Measurements from ENCODE around the gene LY86. TPM values are rescaled to one million over a fixed set of nuclear protein-coding genes. Genes with fewer than 3 reads are reported as not detected.

The LY86 gene
- polyA plus RNA-seq, 4 donors = 2.8 to 3.4 (median 3.0) TPM; not detected in 1

- FAIRE-seq (no peak), DNase-seq (no peak)
- H3K27me3 ChIP-seq (ENCODE audit: control insufficient read depth in 3 of 3, insufficient read depth in 3 of 3, low read length in 3 of 3) = peaks cover 0 to 2% (median 0%) of the 10 kb centered on the region in 3 donors
- H3K36me3 ChIP-seq (ENCODE audit: control insufficient read depth in 3 of 3, insufficient read depth in 2 of 3, low read depth in 1 of 3, low read length in 3 of 3) = no peaks in the 10 kb centered on the region
- no peak overlapping the region for H3K27ac ChIP-seq (ENCODE audit: low read depth in 1 of 3, low read length in 2 of 3)
- H3K4me3 ChIP-seq (ENCODE audit: low read depth in 1 of 3, low read length in 3 of 3) = no peak overlapping the region
- H3K4me1 ChIP-seq (ENCODE audit: control insufficient read depth in 3 of 3, insufficient read depth in 2 of 3, low read depth in 1 of 3, low read length in 2 of 3) = no peaks in the 10 kb centered on the region
- peaks cover 0 to 3% of the 10 kb centered on the region in 2 donors for H3K9me3 ChIP-seq (ENCODE audit: control insufficient read depth in 2 of 2, insufficient read depth in 1 of 2, low read depth in 1 of 2, low read length in 1 of 2)
These were observed 62.3 kb downstream of the LY86 start for GRCh38 chr6:6650839-6651238.

- FAIRE-seq (no peak), DNase-seq (no peak)
- H3K27ac ChIP-seq (ENCODE audit: low read depth in 1 of 3, low read length in 2 of 3) = no peak overlapping the region
These were observed 62.8 kb downstream of the LY86 start for GRCh38 chr6:6651335-6651734.

GRCh38 chr6:6652932-6653331 lies 64.4 kb downstream of the LY86 start:
- FAIRE-seq (no peak), DNase-seq (no peak)

More at GRCh38 chr6:6651335-6651734, 62.8 kb downstream of the LY86 start:
- H3K36me3 ChIP-seq (ENCODE audit: control insufficient read depth in 3 of 3, insufficient read depth in 2 of 3, low read depth in 1 of 3, low read length in 3 of 3) = no peaks in the 10 kb centered on the region
- H3K4me1 ChIP-seq (ENCODE audit: control insufficient read depth in 3 of 3, insufficient read depth in 2 of 3, low read depth in 1 of 3, low read length in 2 of 3) = peaks cover 0 to under 1% (median 0%) of the 10 kb centered on the region in 3 donors
- no peak overlapping the region for H3K4me3 ChIP-seq (ENCODE audit: low read depth in 1 of 3, low read length in 3 of 3)
- peaks cover 0 to 2% (median 0%) of the 10 kb centered on the region in 3 donors for H3K27me3 ChIP-seq (ENCODE audit: control insufficient read depth in 3 of 3, insufficient read depth in 3 of 3, low read length in 3 of 3)
- H3K9me3 ChIP-seq (ENCODE audit: control insufficient read depth in 2 of 2, insufficient read depth in 1 of 2, low read depth in 1 of 2, low read length in 1 of 2) = peaks cover 0 to 3% of the 10 kb centered on the region in 2 donors

GRCh38 chr6:6654599-6655575 lies 66.4 kb downstream of the LY86 start:
- no peak overlapping the region for H3K4me3 ChIP-seq (ENCODE audit: low read depth in 1 of 3, low read length in 3 of 3)
- peak overlapping the region in 1 of 3 donors; percentile 83 for H3K27ac ChIP-seq (ENCODE audit: low read depth in 1 of 3, low read length in 2 of 3)
- H3K36me3 ChIP-seq (ENCODE audit: control insufficient read depth in 3 of 3, insufficient read depth in 2 of 3, low read depth in 1 of 3, low read length in 3 of 3) = no peaks in the 10 kb centered on the region
- FAIRE-seq (no peak), DNase-seq (no peak)
- no peaks in the 10 kb centered on the region for H3K9me3 ChIP-seq (ENCODE audit: control insufficient read depth in 2 of 2, insufficient read depth in 1 of 2, low read depth in 1 of 2, low read length in 1 of 2)
- 75 to 81% (median 78%) methylated on average over 16 of the region's 16 CpGs for WGBS, 3 donors
- H3K4me1 ChIP-seq (ENCODE audit: control insufficient read depth in 3 of 3, insufficient read depth in 2 of 3, low read depth in 1 of 3, low read length in 2 of 3) = peaks cover 0 to 5% (median 4%) of the 10 kb centered on the region in 3 donors
- peaks cover 0 to 2% (median 0%) of the 10 kb centered on the region in 3 donors for H3K27me3 ChIP-seq (ENCODE audit: control insufficient read depth in 3 of 3, insufficient read depth in 3 of 3, low read length in 3 of 3)

More at GRCh38 chr6:6652932-6653331, 64.4 kb downstream of the LY86 start:
- H3K27me3 ChIP-seq (ENCODE audit: control insufficient read depth in 3 of 3, insufficient read depth in 3 of 3, low read length in 3 of 3) = peaks cover 0 to 2% (median 0%) of the 10 kb centered on the region in 3 donors
- no peaks in the 10 kb centered on the region for H3K36me3 ChIP-seq (ENCODE audit: control insufficient read depth in 3 of 3, insufficient read depth in 2 of 3, low read depth in 1 of 3, low read length in 3 of 3)
- no peaks in the 10 kb centered on the region for H3K9me3 ChIP-seq (ENCODE audit: control insufficient read depth in 2 of 2, insufficient read depth in 1 of 2, low read depth in 1 of 2, low read length in 1 of 2)
- H3K27ac ChIP-seq (ENCODE audit: low read depth in 1 of 3, low read length in 2 of 3) = no peak overlapping the region
- no peak overlapping the region for H3K4me3 ChIP-seq (ENCODE audit: low read depth in 1 of 3, low read length in 3 of 3)
- H3K4me1 ChIP-seq (ENCODE audit: control insufficient read depth in 3 of 3, insufficient read depth in 2 of 3, low read depth in 1 of 3, low read length in 2 of 3) = peaks cover 0 to 5% (median 4%) of the 10 kb centered on the region in 3 donors
- WGBS, 3 donors = 80 to 83% (median 83%) methylated on average over 5 of the region's 5 CpGs

GRCh38 chr6:6655805-6656251 lies 67.3 kb downstream of the LY86 start:
- no peak overlapping the region for H3K4me3 ChIP-seq (ENCODE audit: low read depth in 1 of 3, low read length in 3 of 3)
- no peaks in the 10 kb centered on the region for H3K9me3 ChIP-seq (ENCODE audit: control insufficient read depth in 2 of 2, insufficient read depth in 1 of 2, low read depth in 1 of 2, low read length in 1 of 2)
- H3K36me3 ChIP-seq (ENCODE audit: control insufficient read depth in 3 of 3, insufficient read depth in 2 of 3, low read depth in 1 of 3, low read length in 3 of 3) = no peaks in the 10 kb centered on the region
- H3K27me3 ChIP-seq (ENCODE audit: control insufficient read depth in 3 of 3, insufficient read depth in 3 of 3, low read length in 3 of 3) = peaks cover 0 to 2% (median 0%) of the 10 kb centered on the region in 3 donors
- H3K27ac ChIP-seq (ENCODE audit: low read depth in 1 of 3, low read length in 2 of 3) = peak overlapping the region in 1 of 3 donors; percentile 4
- DNase-seq (no peak), FAIRE-seq (no peak)
- peaks cover 0 to 5% (median 4%) of the 10 kb centered on the region in 3 donors for H3K4me1 ChIP-seq (ENCODE audit: control insufficient read depth in 3 of 3, insufficient read depth in 2 of 3, low read depth in 1 of 3, low read length in 2 of 3)
- WGBS, 3 donors = 81 to 86% (median 82%) methylated on average over 9 of the region's 9 CpGs

- no peak overlapping the region for H3K27ac ChIP-seq (ENCODE audit: low read depth in 1 of 3, low read length in 2 of 3)
- no peak for FAIRE-seq
These were observed 67.8 kb downstream of the LY86 start for GRCh38 chr6:6656287-6656686.

GRCh38 chr6:6657085-6657819 lies 68.7 kb downstream of the LY86 start:
- no peaks in the 10 kb centered on the region for H3K36me3 ChIP-seq (ENCODE audit: control insufficient read depth in 3 of 3, insufficient read depth in 2 of 3, low read depth in 1 of 3, low read length in 3 of 3)
- no peaks in the 10 kb centered on the region for H3K9me3 ChIP-seq (ENCODE audit: control insufficient read depth in 2 of 2, insufficient read depth in 1 of 2, low read depth in 1 of 2, low read length in 1 of 2)
- no peak overlapping the region for H3K4me3 ChIP-seq (ENCODE audit: low read depth in 1 of 3, low read length in 3 of 3)
- DNase-seq = peak; percentile 30 to 37
- FAIRE-seq = no peak
- peaks cover 0 to 2% (median 0%) of the 10 kb centered on the region in 3 donors for H3K27me3 ChIP-seq (ENCODE audit: control insufficient read depth in 3 of 3, insufficient read depth in 3 of 3, low read length in 3 of 3)
- 75 to 83% (median 76%) methylated on average over 8 of the region's 8 CpGs for WGBS, 3 donors
- peaks cover 0 to 9% (median 4%) of the 10 kb centered on the region in 3 donors for H3K4me1 ChIP-seq (ENCODE audit: control insufficient read depth in 3 of 3, insufficient read depth in 2 of 3, low read depth in 1 of 3, low read length in 2 of 3)
- peak overlapping the region in 1 of 3 donors; percentile 78 for H3K27ac ChIP-seq (ENCODE audit: low read depth in 1 of 3, low read length in 2 of 3)

More at GRCh38 chr6:6656287-6656686, 67.8 kb downstream of the LY86 start:
- 45 to 65% (median 57%) methylated on average over 3 of the region's 3 CpGs for WGBS, 3 donors
- H3K4me3 ChIP-seq (ENCODE audit: low read depth in 1 of 3, low read length in 3 of 3) = no peak overlapping the region
- H3K9me3 ChIP-seq (ENCODE audit: control insufficient read depth in 2 of 2, insufficient read depth in 1 of 2, low read depth in 1 of 2, low read length in 1 of 2) = no peaks in the 10 kb centered on the region
- peaks cover 0 to 2% (median 0%) of the 10 kb centered on the region in 3 donors for H3K27me3 ChIP-seq (ENCODE audit: control insufficient read depth in 3 of 3, insufficient read depth in 3 of 3, low read length in 3 of 3)
- no peaks in the 10 kb centered on the region for H3K36me3 ChIP-seq (ENCODE audit: control insufficient read depth in 3 of 3, insufficient read depth in 2 of 3, low read depth in 1 of 3, low read length in 3 of 3)
- DNase-seq = no peak
- peaks cover 0 to 7% (median 4%) of the 10 kb centered on the region in 3 donors for H3K4me1 ChIP-seq (ENCODE audit: control insufficient read depth in 3 of 3, insufficient read depth in 2 of 3, low read depth in 1 of 3, low read length in 2 of 3)

GRCh38 chr6:6657820-6658217 lies 69.3 kb downstream of the LY86 start:
- WGBS, 3 donors = 87 to 95% (median 88%) methylated on average over 1 of the region's 1 CpG
- Histone ChIP-seq H3K36me3 (ENCODE audit: control insufficient read depth in 3 of 3, insufficient read depth in 2 of 3, low read depth in 1 of 3, low read length in 3 of 3) (no peaks in the 10 kb centered on the region), H3K27ac (ENCODE audit: low read depth in 1 of 3, low read length in 2 of 3) (peak overlapping the region in 1 of 3 donors; percentile 78), H3K27me3 (ENCODE audit: control insufficient read depth in 3 of 3, insufficient read depth in 3 of 3, low read length in 3 of 3) (peaks cover 0 to 2% (median 0%) of the 10 kb centered on the region in 3 donors), H3K4me3 (ENCODE audit: low read depth in 1 of 3, low read length in 3 of 3) (no peak overlapping the region), H3K4me1 (ENCODE audit: control insufficient read depth in 3 of 3, insufficient read depth in 2 of 3, low read depth in 1 of 3, low read length in 2 of 3) (peaks cover 0 to 9% (median 4%) of the 10 kb centered on the region in 3 donors), H3K9me3 (ENCODE audit: control insufficient read depth in 2 of 2, insufficient read depth in 1 of 2, low read depth in 1 of 2, low read length in 1 of 2) (no peaks in the 10 kb centered on the region)
- FAIRE-seq (no peak), DNase-seq (no peak)
